Pancreas (tissue), 10 donors: ENCODE measurements around the gene SERPINI1. TPM values are rescaled to one million over a fixed set of nuclear protein-coding genes. Genes with fewer than 3 reads are reported as not detected.

ENCODE experiments used
- ATAC-seq, 4 donors: fragments of 200-7000 bp; cut with Tn5 transposase; one replicate each; pipeline versions ENCODE4 v1.8.0 to v1.9.1; 2020; ENCODE audit warnings: mild to moderate bottlenecking in 4 of 4, moderate library complexity in 4 of 4
- DNase-seq, 6 donors: peaks; one replicate each; pipeline ENCODE4 v3.0.0-alpha.2; 2020
- FAIRE-seq: peaks from 2 replicates; lab custom pipeline; 2012; peaks lifted over from hg19 to GRCh38; lab: Jason Lieb, UNC
- H3K27ac ChIP-seq, 4 donors: fragments of 200-600 bp; sonication (generic); 1 replicate in 3 of 4; 2 replicates in 1 of 4; pipeline versions ENCODE4 v1.5.0 to v1.8.0; 2020
- H3K27me3 ChIP-seq, 4 donors: fragments of 200-600 bp; one replicate each; pipeline ENCODE4 v1.8.0; 2021
- H3K36me3 ChIP-seq, 3 donors: fragments of 200-600 bp; sonication (generic) in 1 of 3; one replicate each; pipeline versions ENCODE4 v1.5.0 to v1.8.0; 2020 to 2021
- H3K4me1 ChIP-seq, 3 donors: fragments of 200-600 bp; one replicate each; pipeline ENCODE4 v1.8.0; 2021
- H3K4me3 ChIP-seq, 4 donors: fragments of 200-600 bp; sonication (generic) in 2 of 4; one replicate each; pipeline versions ENCODE4 v1.5.0 to v1.8.0; 2020 to 2021
- H3K9me3 ChIP-seq, 4 donors: fragments of 200-600 bp; one replicate each; pipeline ENCODE4 v1.8.0; 2021
- CTCF ChIP-seq, 4 donors: fragments of 200-600 bp; sonication (generic) in 3 of 4; IDR thresholded peaks; one replicate each; pipeline versions ENCODE4 v1.5.0 to v1.8.0; 2021; ENCODE audit warnings: antibody characterized with exemption in 4 of 4
- WGBS, 2 donors: extraction: QIAGEN DNeasy Blood & Tissue Kit; methylation state at CpG; one replicate each; pipeline ENCODE4 v1.1.7; 2013; 5-methylcytosine and 5-hydroxymethylcytosine counted together
- intact Hi-C, 3 donors: fragments of 100-400 bp; cut with DNase I; formaldehyde crosslinking; loops; one replicate each; pipeline versions ENCODE4 v1.11.1 to v1.14.2; 2022
- polyA plus RNA-seq, 2 donors: library from polyadenylated mRNA; stranded (reverse); fragments of 200-250 nt; gene quantifications; one replicate each; pipeline ENCODE4 v1.2.3, GENCODE V29; 2013
- total RNA-seq, 6 donors: library from RNA; stranded (reverse); fragmentation: NEBNext Ultra II Directional in 4 of 6; extraction: Animal tissue kit (Norgen Biotek cat#: 25700) in 4 of 6; gene quantifications; one replicate each; pipeline versions ENCODE4 v1.2.1 to v1.2.4, GENCODE V29; 2021 to 2023
- donor health status: healthy with polysubstance abuse.
- donor health status: DM: no; HTN: no; CAD: no; lungs with moderate emphysema.
- donor health status: DM: no; HTN: no; CAD: no.
- donor health status: control.
- donor health status: control.
- donor health status: Bipolar disorder and iron deficiency.
- donor health status: DM: yes; HTN: yes; CAD: no.
- donor health status: DM: no; HTN: no; CAD: no.
- donor health status: DM: no; HTN: no; CAD: no.
- donor health status: DM: yes; HTN: yes; CAD: no.

SERPINI1 gene
- total and polyA plus RNA-seq, 8 donors, result 12.1 to 23.7 (median 20.8) TPM

GRCh38 chr3:167743799-167744198 is 8.3 kb downstream of the SERPINI1 start:
- TF ChIP-seq CTCF (IDR thresholded peaks at IDR 0.05), result no peak
- Histone ChIP-seq H3K4me3 (no peak overlapping the region), H3K36me3 (no peaks in the 10 kb centered on the region), H3K27ac (no peak overlapping the region), H3K9me3 (no peaks in the 10 kb centered on the region), H3K4me1 (peaks cover under 1 to 18% (median 3%) of the 10 kb centered on the region in 3 donors), H3K27me3 (no peaks in the 10 kb centered on the region)
- ATAC-seq (no peak), DNase-seq (no peak), FAIRE-seq (no peak)
- 96 to 97% methylated on average over 2 of the region's 2 CpGs for WGBS, 2 donors
- intact Hi-C loops, result no loop called here

GRCh38 chr3:167749209-167749608 is 13.7 kb downstream of the SERPINI1 start:
- no peak for DNase-seq
- H3K27ac ChIP-seq, result no peak overlapping the region
- no peak for TF ChIP-seq CTCF (IDR thresholded peaks at IDR 0.05)
- no peak for FAIRE-seq
- no peak for ATAC-seq
- intact Hi-C loops, result no loop called here
- no peak overlapping the region for H3K4me3 ChIP-seq
- no peaks in the 10 kb centered on the region for H3K9me3 ChIP-seq
- peaks cover 0 to 7% (median 0%) of the 10 kb centered on the region in 3 donors for H3K4me1 ChIP-seq
- H3K27me3 ChIP-seq, result no peaks in the 10 kb centered on the region
- H3K36me3 ChIP-seq, result no peaks in the 10 kb centered on the region

- no peaks in the 10 kb centered on the region for H3K27me3 ChIP-seq
- H3K36me3 ChIP-seq, result no peaks in the 10 kb centered on the region
- FAIRE-seq, result no peak
- ATAC-seq, result no peak
- DNase-seq, result no peak
- peaks cover 0 to 7% (median 0%) of the 10 kb centered on the region in 3 donors for H3K4me1 ChIP-seq
- H3K27ac ChIP-seq, result no peak overlapping the region
- intact Hi-C loops, result no loop called here
- H3K9me3 ChIP-seq, result no peaks in the 10 kb centered on the region
- 92 to 96% methylated on average over 2 of the region's 2 CpGs for WGBS, 2 donors
- TF ChIP-seq CTCF (IDR thresholded peaks at IDR 0.05), result no peak
- H3K4me3 ChIP-seq, result no peak overlapping the region
Measured at GRCh38 chr3:167749728-167750127, 14.2 kb downstream of the SERPINI1 start.

- Histone ChIP-seq H3K36me3 (no peaks in the 10 kb centered on the region), H3K27me3 (no peaks in the 10 kb centered on the region), H3K4me1 (peaks cover 0 to 7% (median 0%) of the 10 kb centered on the region in 3 donors), H3K9me3 (no peaks in the 10 kb centered on the region), H3K4me3 (no peak overlapping the region), H3K27ac (no peak overlapping the region)
- intact Hi-C loops, result no loop called here
- ATAC-seq, result peak in 3 of 4 donors; percentile 35 to 55 (median 37)
- FAIRE-seq, result no peak
- TF ChIP-seq CTCF (IDR thresholded peaks at IDR 0.05), result no peak
- WGBS, 2 donors, result 66 to 78% methylated on average over 3 of the region's 3 CpGs
- DNase-seq, result no peak
Measured at GRCh38 chr3:167750272-167750971, 14.9 kb downstream of the SERPINI1 start.

GRCh38 chr3:167754049-167754448 is 18.5 kb downstream of the SERPINI1 start:
- no peaks in the 10 kb centered on the region for H3K4me1 ChIP-seq
- H3K9me3 ChIP-seq, result no peaks in the 10 kb centered on the region
- ATAC-seq, result no peak
- FAIRE-seq, result no peak
- intact Hi-C loops, result no loop called here
- H3K36me3 ChIP-seq, result no peaks in the 10 kb centered on the region
- TF ChIP-seq CTCF (IDR thresholded peaks at IDR 0.05), result no peak
- H3K27me3 ChIP-seq, result no peaks in the 10 kb centered on the region
- H3K4me3 ChIP-seq, result no peak overlapping the region
- H3K27ac ChIP-seq, result no peak overlapping the region
- DNase-seq, result no peak
